Neuronal stem cell (in vitro differentiated cells): ENCODE measurements around the gene CTNNA3.

Source experiments
- DNase-seq: peaks from one replicate; pipeline ENCODE4 v3.0.0-alpha.2; 2013; ENCODE audit warnings: low spot score
- H2AFZ ChIP-seq: one replicate; pipeline ENCODE4 v1.6.1; 2013; ENCODE audit warnings: mild to moderate bottlenecking, low read length, inconsistent platforms
- H2AK5ac ChIP-seq: 2 replicates; pipeline ENCODE4 v1.6.1; 2013; ENCODE audit warnings: low read depth, mild to moderate bottlenecking, inconsistent platforms, low read length, moderate library complexity, mixed read lengths
- H2BK120ac ChIP-seq: 2 replicates; pipeline ENCODE4 v1.6.1; 2013; ENCODE audit warnings: low read depth, mild to moderate bottlenecking, inconsistent platforms, low read length, moderate library complexity, mixed read lengths
- H2BK12ac ChIP-seq: one replicate; pipeline ENCODE4 v1.6.1; 2013; ENCODE audit warnings: low read length, inconsistent platforms
- H2BK15ac ChIP-seq: 2 replicates; pipeline ENCODE4 v1.6.1; 2013; ENCODE audit warnings: mild to moderate bottlenecking, low read length, inconsistent platforms, mixed read lengths
- H2BK5ac ChIP-seq: one replicate; pipeline ENCODE4 v1.6.1; 2013; ENCODE audit warnings: inconsistent platforms, mild to moderate bottlenecking, low read length, moderate library complexity
- H3K14ac ChIP-seq: one replicate; pipeline ENCODE4 v1.6.1; 2013; ENCODE audit warnings: low read length, inconsistent platforms
- H3K18ac ChIP-seq: 2 replicates; pipeline ENCODE4 v1.6.1; 2013; ENCODE audit warnings: low read length, inconsistent platforms
- H3K23ac ChIP-seq: 2 replicates; pipeline ENCODE4 v1.6.1; 2013; ENCODE audit warnings: low read depth, mild to moderate bottlenecking, mixed read lengths, low read length, inconsistent platforms; ENCODE audit not compliant: poor library complexity
- H3K27ac ChIP-seq: replicated peaks from 3 replicates; pipeline ENCODE4 v1.5.1; 2013; ENCODE audit warnings: low read length, inconsistent platforms
- H3K27me3 ChIP-seq, 3 experiments: 2 replicates each; pipeline ENCODE4 v1.6.1; 2013; ENCODE audit warnings: low read length in 3 of 3, mild to moderate bottlenecking in 2 of 3, inconsistent platforms in 1 of 3, low read depth in 1 of 3, mixed read lengths in 1 of 3, moderate library complexity in 1 of 3; ENCODE audit not compliant: control insufficient read depth in 3 of 3, insufficient read depth in 3 of 3
- H3K36me3 ChIP-seq, 2 donors: replicated peaks in 1 of 2; 2 replicates each; pipeline ENCODE4 v1.6.1; 2013; ENCODE audit warnings: low read length in 2 of 2; ENCODE audit not compliant: control insufficient read depth in 2 of 2, insufficient read depth in 2 of 2
- H3K4ac ChIP-seq: 2 replicates; pipeline ENCODE4 v1.6.1; 2013; ENCODE audit warnings: inconsistent platforms, mild to moderate bottlenecking, low read length, moderate library complexity
- H3K4me1 ChIP-seq, 2 donors: 1 replicate in 1 of 2; 2 replicates in 1 of 2; pipeline ENCODE4 v1.6.1; 2013; ENCODE audit warnings: low read length in 2 of 2, low read depth in 1 of 2; ENCODE audit not compliant: control insufficient read depth in 2 of 2, insufficient read depth in 1 of 2
- H3K4me2 ChIP-seq: one replicate; pipeline ENCODE4 v1.6.1; 2013; ENCODE audit warnings: mild to moderate bottlenecking, low read length, inconsistent platforms; ENCODE audit not compliant: insufficient read depth, poor library complexity, severe bottlenecking
- H3K4me3 ChIP-seq, 2 donors: 2 replicates each; pipeline ENCODE4 v1.5.1; 2013; ENCODE audit warnings: low read length in 2 of 2, mild to moderate bottlenecking in 2 of 2, inconsistent platforms in 1 of 2, moderate library complexity in 1 of 2
- H3K79me1 ChIP-seq: one replicate; pipeline ENCODE4 v1.6.1; 2013; ENCODE audit warnings: low read depth, mild to moderate bottlenecking, inconsistent platforms, low read length, moderate library complexity
- H3K9ac ChIP-seq: one replicate; pipeline ENCODE4 v1.6.1; 2013; ENCODE audit warnings: mild to moderate bottlenecking, low read depth, low read length, inconsistent platforms; ENCODE audit not compliant: poor library complexity
- H3K9me3 ChIP-seq, 2 donors: replicated peaks in 1 of 2; 2 replicates each; pipeline versions ENCODE3 to v1.6.1; 2013; ENCODE audit warnings: low read length in 2 of 2, mild to moderate bottlenecking in 2 of 2, inconsistent platforms in 1 of 2, low read depth in 1 of 2, mixed read lengths in 1 of 2, moderate library complexity in 1 of 2; ENCODE audit not compliant: control insufficient read depth in 2 of 2, insufficient read depth in 1 of 2
- H4K8ac ChIP-seq: one replicate; pipeline ENCODE4 v1.6.1; 2013; ENCODE audit warnings: low read depth, mild to moderate bottlenecking, inconsistent platforms, low read length, moderate library complexity
- H4K91ac ChIP-seq: one replicate; pipeline ENCODE4 v1.6.1; 2013; ENCODE audit warnings: low read length, low read depth, mild to moderate bottlenecking, inconsistent platforms; ENCODE audit not compliant: poor library complexity
- WGBS, 2 donors: extraction: QIAGEN DNeasy Blood & Tissue Kit; methylation state at CpG; one replicate each; pipeline ENCODE4 v1.1.7; 2013; ENCODE audit warnings: missing lambda C conversion rate in 2 of 2, mixed read lengths in 1 of 2; ENCODE audit not compliant: insufficient read length in 2 of 2, insufficient replicate concordance in 1 of 2; ENCODE audit errors: extremely low coverage in 2 of 2; 5-methylcytosine and 5-hydroxymethylcytosine counted together

Gene CTNNA3

DNA sequence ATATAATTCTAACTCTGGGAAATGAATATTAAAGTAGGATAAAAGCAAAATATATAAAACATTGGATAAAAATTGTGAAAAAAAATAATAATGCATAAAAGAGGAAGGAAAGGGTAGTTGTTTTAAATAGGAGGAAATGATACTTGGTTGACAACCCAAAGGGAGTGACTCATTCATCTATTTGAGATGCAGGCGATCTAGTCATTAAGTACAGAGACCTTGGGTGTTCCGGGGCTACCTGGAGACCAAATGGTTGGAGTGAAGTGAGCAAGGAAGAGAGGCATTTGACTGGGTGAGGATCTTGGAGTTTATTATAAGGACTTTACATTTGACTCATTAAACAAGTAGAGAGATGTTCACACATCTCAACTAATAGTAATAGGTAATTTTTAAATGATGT lies 659.2 kb downstream of the CTNNA3 start:
- no CpG with 5 or more reads among the region's 2 CpGs for WGBS, 2 donors
- Histone ChIP-seq H3K4me1 (no peaks in the 10 kb centered on the region), H2BK120ac (no peak overlapping the region)

DNA sequence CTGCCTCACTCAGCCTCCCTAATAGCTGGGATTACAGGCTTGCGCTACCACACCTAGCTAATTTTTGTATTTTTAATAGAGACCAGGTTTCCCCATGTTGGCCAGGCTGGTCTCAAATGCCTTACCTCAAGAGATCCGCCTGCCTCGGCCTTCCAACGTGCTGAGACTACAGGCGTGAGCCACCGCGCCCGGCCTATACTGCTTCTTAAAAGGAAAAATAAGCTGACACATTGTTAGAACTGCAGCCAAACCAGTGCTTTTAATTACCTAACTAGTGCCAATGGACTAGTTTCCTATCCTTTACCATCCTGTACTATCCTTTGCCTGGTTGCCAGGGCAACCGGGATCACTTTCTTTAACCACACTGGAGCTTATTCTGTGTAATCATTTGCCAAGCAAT lies 662.1 kb downstream of the CTNNA3 start:
- H2BK15ac ChIP-seq, result no peak overlapping the region
- no peak overlapping the region for H3K23ac ChIP-seq
- H3K27ac ChIP-seq, result no peak overlapping the region
- no peak overlapping the region for H3K9ac ChIP-seq
- H3K14ac ChIP-seq, result no peak overlapping the region
- no peaks in the 10 kb centered on the region for H3K36me3 ChIP-seq
- no peaks in the 10 kb centered on the region for H3K9me3 ChIP-seq
- DNase-seq, result no peak
- no peak overlapping the region for H2BK5ac ChIP-seq
- no peak overlapping the region for H4K91ac ChIP-seq
- H3K4me2 ChIP-seq, result no peak overlapping the region
- no peak overlapping the region for H2BK120ac ChIP-seq
- no CpG with 5 or more reads among the region's 9 CpGs for WGBS, 2 donors
- no peak overlapping the region for H3K4ac ChIP-seq
- no peak overlapping the region for H3K4me3 ChIP-seq
- H3K4me1 ChIP-seq, result no peaks in the 10 kb centered on the region
- H3K79me1 ChIP-seq, result no peaks in the 10 kb centered on the region
- H2BK12ac ChIP-seq, result no peak overlapping the region
- H3K18ac ChIP-seq, result no peak overlapping the region
- no peak overlapping the region for H2AFZ ChIP-seq
- no peaks in the 10 kb centered on the region for H3K27me3 ChIP-seq
- H2AK5ac ChIP-seq, result no peak overlapping the region
- no peak overlapping the region for H4K8ac ChIP-seq

More for the DNA sequence above, 659.2 kb downstream of the CTNNA3 start:
- Histone ChIP-seq H3K23ac (no peak overlapping the region), H2BK5ac (no peak overlapping the region), H3K4ac (no peak overlapping the region), H3K4me3 (no peak overlapping the region), H2BK12ac (no peak overlapping the region), H3K18ac (no peak overlapping the region), H3K79me1 (no peaks in the 10 kb centered on the region), H3K27ac (no peak overlapping the region), H4K91ac (no peak overlapping the region), H2BK15ac (no peak overlapping the region), H3K36me3 (no peaks in the 10 kb centered on the region), H3K4me2 (no peak overlapping the region), H2AK5ac (no peak overlapping the region), H3K9me3 (no peaks in the 10 kb centered on the region), H4K8ac (no peak overlapping the region), H3K9ac (no peak overlapping the region), H3K27me3 (no peaks in the 10 kb centered on the region), H2AFZ (no peak overlapping the region), H3K14ac (no peak overlapping the region)
- no peak for DNase-seq

DNA sequence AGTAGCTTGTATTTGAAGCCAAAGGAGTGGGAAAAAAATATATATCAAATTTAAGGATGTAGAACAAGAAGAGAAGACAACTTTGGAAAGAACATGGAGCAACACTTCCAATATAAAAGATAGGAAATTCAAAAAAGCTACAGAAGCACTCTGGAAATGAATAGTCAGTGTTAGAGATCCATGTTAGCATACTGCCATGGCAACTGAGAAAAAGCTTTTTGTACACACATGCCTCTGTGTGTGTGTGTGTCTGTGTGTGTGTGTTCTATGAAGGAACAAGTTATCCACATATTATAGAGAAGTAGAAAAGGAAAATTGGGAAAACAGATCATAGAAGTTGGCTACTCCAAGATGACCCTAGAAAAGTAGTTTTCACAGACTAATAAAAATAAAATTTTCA lies 673.9 kb downstream of the CTNNA3 start:
- no peak overlapping the region for H2BK120ac ChIP-seq
- no peak for DNase-seq
- H3K9me3 ChIP-seq, result no peaks in the 10 kb centered on the region
- no peak overlapping the region for H3K4ac ChIP-seq
- H3K4me1 ChIP-seq, result peaks cover 0 to 9% of the 10 kb centered on the region in 2 donors
- no peak overlapping the region for H3K18ac ChIP-seq
- no peak overlapping the region for H4K91ac ChIP-seq
- H2AK5ac ChIP-seq, result no peak overlapping the region
- H2BK12ac ChIP-seq, result no peak overlapping the region
- no peak overlapping the region for H3K23ac ChIP-seq
- no peak overlapping the region for H2BK15ac ChIP-seq
- peak overlapping the region; percentile 70 for H2AFZ ChIP-seq
- no peak overlapping the region for H3K14ac ChIP-seq
- H2BK5ac ChIP-seq, result no peak overlapping the region
- H3K27me3 ChIP-seq, result no peaks in the 10 kb centered on the region
- H3K79me1 ChIP-seq, result no peaks in the 10 kb centered on the region
- H3K36me3 ChIP-seq, result no peaks in the 10 kb centered on the region
- no peak overlapping the region for H3K27ac ChIP-seq
- no peak overlapping the region for H3K4me2 ChIP-seq
- no peak overlapping the region for H3K4me3 ChIP-seq
- H3K9ac ChIP-seq, result no peak overlapping the region
- H4K8ac ChIP-seq, result no peak overlapping the region

DNA sequence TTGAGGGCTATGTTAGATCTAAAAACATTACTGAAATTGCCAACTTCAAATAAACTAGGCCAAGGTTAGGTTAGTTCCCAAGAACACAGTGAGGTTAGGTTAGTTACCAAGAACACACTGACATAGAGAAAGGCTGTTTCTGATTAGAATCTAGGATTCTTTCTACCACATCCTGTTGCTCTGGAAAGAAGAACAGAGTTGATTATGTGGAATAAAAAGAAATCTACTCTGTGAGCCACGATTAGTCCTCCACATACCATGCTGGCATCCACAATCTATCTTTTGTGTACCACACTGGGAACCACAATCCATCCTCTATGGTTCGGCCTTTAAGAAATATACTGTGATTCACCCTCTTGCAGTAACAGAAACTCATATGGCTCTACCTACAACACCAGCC lies 678.8 kb downstream of the CTNNA3 start:
- WGBS, 2 donors, result no CpG with 5 or more reads among the region's 2 CpGs
- no peak overlapping the region for H3K27ac ChIP-seq
- H3K9me3 ChIP-seq, result peaks cover 0 to 5% of the 10 kb centered on the region in 2 donors
- H3K36me3 ChIP-seq, result no peaks in the 10 kb centered on the region
- no peak overlapping the region for H2BK15ac ChIP-seq
- no peak overlapping the region for H3K14ac ChIP-seq
- H3K4me2 ChIP-seq, result no peak overlapping the region
- no peak overlapping the region for H3K9ac ChIP-seq
- H3K4me3 ChIP-seq, result no peak overlapping the region
- no peak overlapping the region for H3K23ac ChIP-seq
- no peak overlapping the region for H2BK12ac ChIP-seq
- no peak overlapping the region for H2AK5ac ChIP-seq
- H2BK120ac ChIP-seq, result no peak overlapping the region
- H4K8ac ChIP-seq, result no peak overlapping the region
- no peak for DNase-seq
- H2BK5ac ChIP-seq, result no peak overlapping the region
- no peak overlapping the region for H2AFZ ChIP-seq
- H3K27me3 ChIP-seq, result no peaks in the 10 kb centered on the region
- no peak overlapping the region for H3K4ac ChIP-seq
- H4K91ac ChIP-seq, result no peak overlapping the region
- no peaks in the 10 kb centered on the region for H3K79me1 ChIP-seq
- peaks cover 0 to 7% of the 10 kb centered on the region in 2 donors for H3K4me1 ChIP-seq
- no peak overlapping the region for H3K18ac ChIP-seq
